ENCODE data around the gene RBMS2. TPM values are rescaled to one million over a fixed set of nuclear protein-coding genes. Genes with fewer than 3 reads are reported as not detected.

Gene RBMS2
- total and polyA plus RNA-seq, 2 experiments from 2014 or later: 28.7 TPM

- Histone ChIP-seq H3K79me2 (ENCODE audit: insufficient read depth) (no peaks in the 10 kb centered on the region), H3F3A (ENCODE audit: insufficient read depth) (peaks cover 17% of the 10 kb centered on the region), H3K9me3 (ENCODE audit: low read depth) (no peaks in the 10 kb centered on the region), H3K36me3 (ENCODE audit: low read depth) (peaks cover 19% of the 10 kb centered on the region), H3K27ac (no peak overlapping the region), H3K4me3 (no peak overlapping the region), H3K4me2 (ENCODE audit: unreplicated experiment) (no peak overlapping the region), H3K9me2 (ENCODE audit: insufficient read depth) (no peaks in the 10 kb centered on the region), H2AFZ (no peak overlapping the region), H3K9ac (no peak overlapping the region), H3K4me1 (ENCODE audit: insufficient read depth) (peaks cover 10% of the 10 kb centered on the region), H3K27me3 (replicated peaks; ENCODE audit: insufficient read depth) (no peaks in the 10 kb centered on the region), H4K20me1 (ENCODE audit: insufficient read depth) (no peaks in the 10 kb centered on the region)
- no peak for DNase-seq
- TF ChIP-seq EZH2 (IDR thresholded peaks at IDR 0.05; ENCODE audit: insufficient read depth, poor library complexity, severe bottlenecking) (no peak), EZH2phosphoT487 (IDR thresholded peaks at IDR 0.05; ENCODE audit: insufficient read depth, low read depth) (no peak)
- in situ Hi-C loops (cut with MboI): no loop called here
- WGBS, 2 experiments (ENCODE audit: low coverage in 1 of 2, low lambda C conversion rate in 2 of 2, missing lambda C conversion rate in 2 of 2): 71 to 73% methylated on average over 10 of the region's 10 CpGs
These were observed 60.0 kb downstream of the RBMS2 start for GRCh38 chr12:56581418-56582145.

GRCh38 chr12:56585098-56585497 is 63.5 kb downstream of the RBMS2 start:
- DNase-seq: no peak
- H2AFZ ChIP-seq: no peak overlapping the region
- H3K9me2 ChIP-seq (ENCODE audit: insufficient read depth): no peaks in the 10 kb centered on the region
- in situ Hi-C loops (cut with MboI): no loop called here
- no peak overlapping the region for H3K4me3 ChIP-seq
- 77% methylated on average over 4 of the region's 4 CpGs for WGBS, 2 experiments (ENCODE audit: low coverage in 1 of 2, low lambda C conversion rate in 2 of 2, missing lambda C conversion rate in 2 of 2)
- H3K4me1 ChIP-seq (ENCODE audit: insufficient read depth): peaks cover 14% of the 10 kb centered on the region
- peaks cover 31% of the 10 kb centered on the region for H3F3A ChIP-seq (ENCODE audit: insufficient read depth)
- TF ChIP-seq EZH2 (IDR thresholded peaks at IDR 0.05; ENCODE audit: insufficient read depth, poor library complexity, severe bottlenecking) (no peak), EZH2phosphoT487 (IDR thresholded peaks at IDR 0.05; ENCODE audit: insufficient read depth, low read depth) (no peak)
- H3K4me2 ChIP-seq (ENCODE audit: unreplicated experiment): no peak overlapping the region
- H3K27me3 ChIP-seq (replicated peaks; ENCODE audit: insufficient read depth): no peaks in the 10 kb centered on the region
- no peaks in the 10 kb centered on the region for H3K79me2 ChIP-seq (ENCODE audit: insufficient read depth)
- no peak overlapping the region for H3K27ac ChIP-seq
- H3K9ac ChIP-seq: no peak overlapping the region
- no peaks in the 10 kb centered on the region for H3K9me3 ChIP-seq (ENCODE audit: low read depth)
- H4K20me1 ChIP-seq (ENCODE audit: insufficient read depth): no peaks in the 10 kb centered on the region
- H3K36me3 ChIP-seq (ENCODE audit: low read depth): peaks cover 51% of the 10 kb centered on the region

GRCh38 chr12:56589783-56590182 is 68.2 kb downstream of the RBMS2 start:
- Histone ChIP-seq H3K4me1 (ENCODE audit: insufficient read depth) (peaks cover 39% of the 10 kb centered on the region), H4K20me1 (ENCODE audit: insufficient read depth) (no peaks in the 10 kb centered on the region), H3K79me2 (ENCODE audit: insufficient read depth) (no peaks in the 10 kb centered on the region), H3K4me2 (ENCODE audit: unreplicated experiment) (no peak overlapping the region), H3K36me3 (ENCODE audit: low read depth) (peaks cover 45% of the 10 kb centered on the region), H3K9ac (no peak overlapping the region), H3K27me3 (replicated peaks; ENCODE audit: insufficient read depth) (no peaks in the 10 kb centered on the region), H2AFZ (no peak overlapping the region), H3K4me3 (no peak overlapping the region), H3K9me3 (ENCODE audit: low read depth) (no peaks in the 10 kb centered on the region), H3K27ac (no peak overlapping the region), H3K9me2 (ENCODE audit: insufficient read depth) (no peaks in the 10 kb centered on the region), H3F3A (ENCODE audit: insufficient read depth) (peaks cover 63% of the 10 kb centered on the region)
- in situ Hi-C loops (cut with MboI): no loop called here
- WGBS, 2 experiments (ENCODE audit: low coverage in 1 of 2, low lambda C conversion rate in 2 of 2, missing lambda C conversion rate in 2 of 2): 83 to 100% methylated on average over 1 of the region's 1 CpG
- DNase-seq: no peak
- TF ChIP-seq EZH2phosphoT487 (IDR thresholded peaks at IDR 0.05; ENCODE audit: insufficient read depth, low read depth) (no peak), EZH2 (IDR thresholded peaks at IDR 0.05; ENCODE audit: insufficient read depth, poor library complexity, severe bottlenecking) (no peak)

GRCh38 chr12:56590237-56590830 is 68.7 kb downstream of the RBMS2 start:
- Histone ChIP-seq H3K4me3 (no peak overlapping the region), H3K36me3 (ENCODE audit: low read depth) (peaks cover 41% of the 10 kb centered on the region), H3K79me2 (ENCODE audit: insufficient read depth) (no peaks in the 10 kb centered on the region), H3K9ac (no peak overlapping the region), H3F3A (ENCODE audit: insufficient read depth) (peaks cover 68% of the 10 kb centered on the region), H3K9me2 (ENCODE audit: insufficient read depth) (no peaks in the 10 kb centered on the region), H3K9me3 (ENCODE audit: low read depth) (no peaks in the 10 kb centered on the region), H3K27me3 (replicated peaks; ENCODE audit: insufficient read depth) (no peaks in the 10 kb centered on the region), H3K4me1 (ENCODE audit: insufficient read depth) (peaks cover 43% of the 10 kb centered on the region), H4K20me1 (ENCODE audit: insufficient read depth) (no peaks in the 10 kb centered on the region), H2AFZ (no peak overlapping the region), H3K4me2 (ENCODE audit: unreplicated experiment) (no peak overlapping the region), H3K27ac (no peak overlapping the region)
- DNase-seq: peak; percentile 31
- in situ Hi-C loops (cut with MboI): no loop called here
- 62 to 77% methylated on average over 3 of the region's 3 CpGs for WGBS, 2 experiments (ENCODE audit: low coverage in 1 of 2, low lambda C conversion rate in 2 of 2, missing lambda C conversion rate in 2 of 2)
- no peak for TF ChIP-seq EZH2 (IDR thresholded peaks at IDR 0.05; ENCODE audit: insufficient read depth, poor library complexity, severe bottlenecking)
- TF ChIP-seq EZH2phosphoT487 (IDR thresholded peaks at IDR 0.05; ENCODE audit: insufficient read depth, low read depth): no peak

Measured in GM23248 (cell line).